ENCODE measurements around the gene CLCA2. TPM values are rescaled to one million over a fixed set of nuclear protein-coding genes. Genes with fewer than 3 reads are reported as not detected.

The CLCA2 gene
- total and polyA plus RNA-seq, 9 donors = 0.07 to 0.25 TPM; not detected in 7

DNA sequence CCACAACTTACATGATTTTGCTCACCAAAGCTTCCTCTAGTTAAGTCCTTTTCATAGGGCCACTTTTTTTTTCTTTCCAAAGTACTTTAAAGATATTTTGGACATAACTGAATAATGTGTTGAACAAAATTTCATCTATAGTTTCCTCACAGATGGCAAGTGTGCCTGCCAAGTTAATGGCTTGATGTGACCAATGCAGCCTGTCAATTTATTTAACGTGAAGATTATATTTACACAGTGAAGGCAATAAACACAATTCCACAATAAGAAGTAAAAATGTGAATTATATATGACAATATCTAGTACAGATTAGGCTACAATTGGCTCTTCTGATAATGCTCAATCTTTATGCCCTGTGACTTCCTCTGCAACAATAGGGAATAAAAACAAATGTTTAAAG is 18.0 kb downstream of the CLCA2 start:
- Histone ChIP-seq H3K4me3 (no peak overlapping the region), H3K4me1 (ENCODE audit: insufficient read depth) (no peaks in the 10 kb centered on the region), H3K36me3 (no peaks in the 10 kb centered on the region), H3K9me3 (no peaks in the 10 kb centered on the region), H3K27me3 (no peaks in the 10 kb centered on the region), H3K27ac (no peak overlapping the region)
- TF ChIP-seq, protein P1, sequence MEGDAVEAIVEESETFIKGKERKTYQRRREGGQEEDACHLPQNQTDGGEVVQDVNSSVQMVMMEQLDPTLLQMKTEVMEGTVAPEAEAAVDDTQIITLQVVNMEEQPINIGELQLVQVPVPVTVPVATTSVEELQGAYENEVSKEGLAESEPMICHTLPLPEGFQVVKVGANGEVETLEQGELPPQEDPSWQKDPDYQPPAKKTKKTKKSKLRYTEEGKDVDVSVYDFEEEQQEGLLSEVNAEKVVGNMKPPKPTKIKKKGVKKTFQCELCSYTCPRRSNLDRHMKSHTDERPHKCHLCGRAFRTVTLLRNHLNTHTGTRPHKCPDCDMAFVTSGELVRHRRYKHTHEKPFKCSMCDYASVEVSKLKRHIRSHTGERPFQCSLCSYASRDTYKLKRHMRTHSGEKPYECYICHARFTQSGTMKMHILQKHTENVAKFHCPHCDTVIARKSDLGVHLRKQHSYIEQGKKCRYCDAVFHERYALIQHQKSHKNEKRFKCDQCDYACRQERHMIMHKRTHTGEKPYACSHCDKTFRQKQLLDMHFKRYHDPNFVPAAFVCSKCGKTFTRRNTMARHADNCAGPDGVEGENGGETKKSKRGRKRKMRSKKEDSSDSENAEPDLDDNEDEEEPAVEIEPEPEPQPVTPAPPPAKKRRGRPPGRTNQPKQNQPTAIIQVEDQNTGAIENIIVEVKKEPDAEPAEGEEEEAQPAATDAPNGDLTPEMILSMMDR (IDR thresholded peaks at IDR 0.05) = no peak
- no peak for TF ChIP-seq EP300 (IDR thresholded peaks at IDR 0.05)
- no peak for TF ChIP-seq POLR2A (IDR thresholded peaks at IDR 0.05)
- DNase-seq = no peak
- WGBS, 3 donors = 79 to 88% (median 86%) methylated on average over 1 of the region's 1 CpG
- intact Hi-C loops (cut with DNase I) = no loop called here

DNA sequence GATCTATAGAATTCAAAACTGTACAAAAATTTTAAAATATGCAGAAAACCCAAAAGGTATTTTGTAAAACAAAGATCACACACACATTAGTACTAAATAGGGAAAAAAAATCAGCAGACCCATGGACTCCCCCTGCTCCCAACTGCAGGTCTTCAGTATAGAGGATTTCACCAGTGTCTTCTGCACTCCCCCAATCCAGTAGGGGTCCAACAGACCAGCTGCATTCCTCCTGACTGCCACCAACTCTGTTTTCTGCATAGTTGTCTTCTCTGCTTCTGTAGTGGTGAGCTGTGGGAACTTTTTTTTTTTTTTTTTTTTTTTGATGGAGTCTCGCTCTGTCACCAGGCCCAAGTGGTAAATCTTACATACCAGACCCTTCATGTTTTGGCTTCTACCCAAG is 21.9 kb downstream of the CLCA2 start:
- Histone ChIP-seq H3K36me3 (no peaks in the 10 kb centered on the region), H3K9me3 (no peaks in the 10 kb centered on the region), H3K27ac (no peak overlapping the region), H3K4me3 (no peak overlapping the region), H3K4me1 (ENCODE audit: insufficient read depth) (no peaks in the 10 kb centered on the region), H3K27me3 (no peaks in the 10 kb centered on the region)
- intact Hi-C loops (cut with DNase I) = no loop called here
- TF ChIP-seq EP300 (IDR thresholded peaks at IDR 0.05) (no peak), POLR2A (IDR thresholded peaks at IDR 0.05) (no peak)
- TF ChIP-seq, protein P1 (IDR thresholded peaks at IDR 0.05) = no peak
- DNase-seq = no peak
- WGBS, 3 donors = 45 to 69% (median 55%) methylated on average over 1 of the region's 1 CpG

DNA sequence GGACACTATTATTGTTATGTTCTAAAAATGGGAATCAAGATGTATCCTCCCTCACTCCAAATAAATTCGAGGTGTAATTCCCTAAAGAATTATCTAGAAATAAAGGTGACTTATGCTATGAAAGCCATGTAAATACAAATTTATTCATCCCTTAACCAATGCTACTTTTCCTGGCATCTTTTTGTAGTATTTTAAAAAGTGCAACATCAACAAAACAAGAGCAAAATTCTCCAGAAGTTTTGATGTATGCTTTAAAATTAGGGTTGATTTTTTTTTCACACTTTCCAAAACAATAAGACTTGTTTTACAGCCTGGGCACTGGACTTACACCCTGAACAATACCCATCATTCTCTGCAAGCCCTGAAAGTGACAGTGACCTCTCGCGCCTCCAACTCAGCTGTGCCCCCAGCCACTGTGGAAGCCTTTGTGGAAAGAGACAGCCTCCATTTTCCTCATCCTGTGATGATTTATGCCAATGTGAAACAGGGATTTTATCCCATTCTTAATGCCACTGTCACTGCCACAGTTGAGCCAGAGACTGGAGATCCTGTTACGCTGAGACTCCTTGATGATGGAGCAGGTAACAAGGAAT is 23.3 kb downstream of the CLCA2 start:
- TF ChIP-seq POLR2A (IDR thresholded peaks at IDR 0.05) (no peak), EP300 (IDR thresholded peaks at IDR 0.05) (no peak)
- TF ChIP-seq, protein P1 (IDR thresholded peaks at IDR 0.05) = no peak
- intact Hi-C loops (cut with DNase I) = no loop called here
- H3K4me3 ChIP-seq = no peak overlapping the region
- H3K27me3 ChIP-seq = no peaks in the 10 kb centered on the region
- no peak for DNase-seq
- H3K27ac ChIP-seq = no peak overlapping the region
- 58 to 84% (median 78%) methylated on average over 4 of the region's 4 CpGs for WGBS, 3 donors
- no peaks in the 10 kb centered on the region for H3K4me1 ChIP-seq (ENCODE audit: insufficient read depth)
- H3K9me3 ChIP-seq = no peaks in the 10 kb centered on the region
- H3K36me3 ChIP-seq = no peaks in the 10 kb centered on the region

DNA sequence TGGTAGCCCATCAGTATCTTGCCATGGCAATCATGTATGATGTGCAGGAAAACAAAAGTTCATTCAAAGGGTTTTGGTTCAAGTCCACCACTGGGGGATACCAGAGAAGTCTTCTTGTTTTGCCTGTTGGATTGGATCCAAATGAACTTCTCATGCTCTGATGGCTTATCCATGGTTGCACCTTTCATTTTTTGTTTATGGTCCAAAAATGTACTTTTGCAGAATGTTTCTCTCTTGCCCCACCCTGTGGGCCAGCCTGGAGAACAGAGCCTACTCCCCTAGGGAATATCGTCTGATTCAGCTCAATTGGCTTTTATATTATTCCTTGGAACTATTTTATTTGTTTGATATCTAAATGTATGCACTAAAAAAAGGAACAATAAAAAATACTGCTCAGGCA is 24.7 kb downstream of the CLCA2 start:
- TF ChIP-seq, protein P1 (IDR thresholded peaks at IDR 0.05) = no peak
- no peak for TF ChIP-seq POLR2A (IDR thresholded peaks at IDR 0.05)
- no peak for TF ChIP-seq EP300 (IDR thresholded peaks at IDR 0.05)
- Histone ChIP-seq H3K9me3 (no peaks in the 10 kb centered on the region), H3K36me3 (no peaks in the 10 kb centered on the region), H3K4me3 (no peak overlapping the region), H3K27ac (no peak overlapping the region), H3K4me1 (ENCODE audit: insufficient read depth) (no peaks in the 10 kb centered on the region), H3K27me3 (no peaks in the 10 kb centered on the region)
- intact Hi-C loops (cut with DNase I) = no loop called here
- no peak for DNase-seq
- whole genome bisulfite sequencing, 3 donors = 73 to 75% (median 74%) methylated on average over 1 of the region's 1 CpG
